ENCODE measurements around the gene HDHD3.

GRCh38 chr9:113355040-113355596 lies 21.7 kb downstream of the HDHD3 start:
- TF ChIP-seq EZH2 (IDR thresholded peaks at IDR 0.05; ENCODE audit: low read depth), result no peak
- TF ChIP-seq CTCF (conservative IDR thresholded peaks at IDR 0.05), result no peak; the same call in 1 of the 2 replicates
